Stimulated activated CD8-positive, alpha-beta memory T cell treated with anti-CD3 and anti-CD28 coated beads, Interleukin-4, amount 100 ng/mL, for 1 hour (primary cell): ENCODE measurements around the gene KIZ.
"Not testable (repeated sequence)": the region's sequence is repeated elsewhere in the genome, so short reads cannot be mapped to it uniquely, and the experiment has no call there.

Source experiments
- DNase-seq, 2 donors: peaks; one replicate each; pipeline ENCODE4 v3.0.0-alpha.2; 2020; ENCODE audit warnings: low read depth in 2 of 2, low spot score in 1 of 2

Gene KIZ

DNA sequence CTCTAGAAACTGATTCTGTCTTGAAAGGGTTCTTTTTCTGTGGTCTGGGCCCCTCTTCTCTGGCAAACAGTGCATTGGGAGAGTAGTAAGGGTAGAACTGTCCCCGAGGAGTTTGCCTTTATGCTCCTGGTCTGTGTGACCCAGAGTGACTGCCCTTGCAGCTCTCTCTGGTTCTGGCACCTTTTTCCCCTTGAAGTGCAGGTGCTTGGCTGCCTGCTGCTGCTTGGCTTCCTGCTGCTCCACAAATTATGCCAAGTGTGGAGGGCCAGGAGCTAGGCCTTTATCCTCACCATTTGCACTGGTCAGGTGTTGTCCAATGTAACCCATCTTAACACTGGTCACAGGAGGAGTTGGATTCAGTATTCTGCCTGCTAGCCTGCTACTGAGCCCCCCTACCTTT lies 11.2 kb downstream of the KIZ start:
- DNase-seq, result no peak

- DNase-seq, result no peak
Measured at GRCh38 chr20:21139881-21140566, 14.1 kb downstream of the KIZ start.

DNA sequence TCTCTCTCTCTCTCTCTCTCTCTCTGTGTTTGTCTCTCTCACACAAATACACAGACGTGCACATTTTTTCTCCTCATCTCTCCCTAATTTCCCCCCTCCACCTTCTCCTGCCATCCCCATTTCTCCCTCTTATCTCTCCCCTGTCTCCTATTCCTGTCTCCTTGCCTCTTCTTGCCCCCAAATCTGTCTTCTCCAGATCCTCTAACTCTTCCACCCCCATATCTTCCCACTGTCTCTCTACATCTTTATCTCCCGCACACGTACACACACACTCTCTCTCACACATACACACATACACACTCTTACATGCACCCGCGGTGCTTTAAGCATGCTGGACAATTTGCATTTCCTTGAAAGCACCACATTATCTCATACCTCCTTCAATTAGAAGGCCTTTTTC lies 15.9 kb downstream of the KIZ start:
- DNase-seq, result no peak

GRCh38 chr20:21143194-21143890 lies 17.5 kb downstream of the KIZ start:
- DNase-seq, result no peak

DNA sequence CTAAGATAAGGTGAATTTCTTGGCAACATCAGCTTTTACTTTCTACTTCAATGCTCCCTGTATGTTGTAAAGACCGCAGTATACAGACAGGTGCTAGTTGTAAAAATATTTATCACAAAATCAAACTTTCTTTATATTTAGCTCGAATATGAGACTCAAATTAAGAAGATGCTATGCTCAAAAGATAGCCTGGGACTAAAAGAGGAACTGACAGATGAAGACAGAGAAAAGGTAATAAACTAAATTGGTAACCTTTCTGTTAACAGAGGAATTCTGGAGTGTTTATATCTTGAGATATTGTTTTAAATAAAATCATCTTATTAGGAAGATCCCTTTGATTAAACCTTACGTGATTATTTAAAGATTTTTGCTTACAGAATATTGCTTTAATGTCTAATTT lies 19.5 kb downstream of the KIZ start:
- DNase-seq, result no peak

DNA sequence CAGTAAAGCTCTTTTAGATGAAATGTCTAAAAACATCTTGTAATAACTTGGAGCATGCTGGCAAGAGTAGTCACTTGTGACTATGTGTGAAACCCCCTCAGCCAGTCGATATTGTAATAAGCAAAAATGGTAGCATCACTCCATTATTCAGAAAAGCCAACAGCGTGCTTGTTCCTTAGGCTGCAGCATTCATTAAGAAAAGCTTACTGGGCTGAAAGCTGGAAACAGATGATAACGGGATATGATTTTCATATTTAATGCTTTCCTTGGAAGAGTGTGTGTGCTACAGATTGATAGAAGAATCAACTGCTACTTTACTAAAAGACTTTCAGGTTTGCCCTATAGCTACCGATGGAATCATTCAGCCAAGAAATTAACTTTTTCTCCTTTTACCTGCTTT lies 20.3 kb downstream of the KIZ start:
- DNase-seq, result no peak

- no peak for DNase-seq
Measured at GRCh38 chr20:21147593-21147992, 21.7 kb downstream of the KIZ start.

GRCh38 chr20:21149344-21149743 lies 23.5 kb downstream of the KIZ start:
- no peak for DNase-seq

DNA sequence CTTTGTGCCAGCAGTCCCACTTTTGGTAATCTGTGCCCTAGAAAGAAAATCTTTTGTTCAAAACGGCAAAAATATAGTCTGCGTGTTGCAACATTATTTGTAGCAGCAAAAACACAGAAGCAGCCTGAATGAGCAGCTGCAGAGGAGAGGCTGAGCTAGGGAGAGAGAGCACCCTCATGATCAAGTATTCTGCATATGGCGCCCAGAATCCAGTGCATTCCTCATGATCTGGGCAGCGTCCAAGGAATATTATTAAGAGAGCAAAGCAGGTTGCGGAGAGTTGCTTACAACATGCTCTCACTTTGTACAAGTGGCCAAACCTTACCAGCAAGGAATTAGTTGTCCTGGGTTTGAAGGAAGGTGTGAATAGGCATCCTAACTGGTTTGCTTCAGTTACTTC lies 25.9 kb downstream of the KIZ start:
- no peak for DNase-seq

DNA sequence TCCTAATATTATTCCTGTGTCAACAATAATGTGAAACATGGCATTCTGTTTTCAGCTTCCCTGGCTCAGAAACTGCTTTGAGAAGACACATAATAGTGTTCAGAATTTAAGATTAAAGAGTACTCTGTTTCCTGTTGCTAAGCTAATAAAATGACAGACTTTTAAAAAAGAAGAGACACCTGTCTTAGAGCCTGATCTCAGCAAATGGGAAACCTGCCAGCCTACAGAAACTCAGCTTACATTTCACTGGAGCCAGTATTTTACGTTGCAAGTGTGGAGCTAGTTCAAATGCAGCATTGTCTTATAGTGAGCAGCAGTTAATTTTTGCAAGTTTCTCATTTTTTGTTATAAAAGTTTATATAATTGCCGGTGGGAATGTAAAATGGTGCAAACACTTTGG lies 28.8 kb downstream of the KIZ start:
- DNase-seq, result no peak

DNA sequence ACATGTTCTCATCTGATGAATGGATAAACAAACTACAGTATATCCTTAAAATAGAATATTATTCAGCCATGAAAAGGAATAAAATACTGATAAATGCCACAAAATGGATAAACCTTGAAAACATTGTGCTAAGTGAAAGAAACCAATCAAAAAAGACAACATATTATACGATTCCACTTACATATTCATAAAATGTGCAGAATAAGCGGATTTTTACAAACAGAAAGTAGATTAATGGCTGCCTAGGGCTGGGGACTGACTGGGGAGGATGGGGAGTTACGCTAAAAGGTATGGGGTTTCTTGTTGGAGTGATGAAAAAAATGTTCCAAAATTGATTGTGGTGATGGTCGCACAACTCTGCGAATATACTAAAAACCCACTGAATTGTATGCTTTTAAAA lies 29.4 kb downstream of the KIZ start:
- no peak for DNase-seq

GRCh38 chr20:21156266-21156665 lies 30.4 kb downstream of the KIZ start:
- DNase-seq, result no peak

DNA sequence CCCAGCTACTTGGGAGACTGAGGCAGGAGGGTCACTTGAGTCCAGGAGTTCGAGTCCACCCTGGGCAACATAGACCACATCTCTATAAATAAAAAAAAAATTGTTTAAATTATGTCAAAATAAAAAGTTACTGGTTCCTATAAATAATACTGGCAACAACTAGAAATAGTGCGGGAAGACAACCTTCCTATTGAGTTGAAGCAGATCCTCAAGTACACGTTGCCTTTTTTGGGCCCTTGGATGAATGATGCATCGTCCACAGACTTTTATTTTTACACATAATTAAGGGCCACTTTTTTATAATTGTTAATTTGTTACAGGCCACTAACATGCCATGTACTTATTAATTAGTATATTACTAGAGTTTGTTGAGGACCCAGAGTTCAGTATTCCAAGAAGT lies 31.1 kb downstream of the KIZ start:
- no peak for DNase-seq

- no peak for DNase-seq
Measured at GRCh38 chr20:21159658-21160380, 33.9 kb downstream of the KIZ start.

- DNase-seq, result no peak
Measured at GRCh38 chr20:21161926-21162325, 36.0 kb downstream of the KIZ start.

- no peak for DNase-seq
Measured at GRCh38 chr20:21162631-21163030, 36.7 kb downstream of the KIZ start.

DNA sequence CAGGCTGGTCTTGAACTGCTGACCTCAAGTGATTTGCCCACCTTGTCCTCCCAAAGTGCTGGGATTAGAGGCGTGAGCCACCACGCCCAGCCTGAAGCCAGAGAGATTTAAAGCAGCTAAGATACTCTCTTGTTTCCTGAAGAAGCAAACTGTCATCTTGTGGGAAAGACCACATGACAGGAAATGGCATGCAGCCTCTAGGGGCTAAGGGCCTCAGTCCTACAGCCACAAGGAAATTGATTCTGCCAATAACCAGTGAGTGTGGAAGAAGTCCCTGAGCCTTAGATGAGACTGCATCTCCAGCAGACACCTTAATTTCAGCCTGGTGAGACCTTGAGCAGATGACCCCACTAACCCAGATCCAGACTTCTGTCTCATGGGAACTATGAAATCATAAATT lies 40.9 kb downstream of the KIZ start:
- no peak for DNase-seq

DNA sequence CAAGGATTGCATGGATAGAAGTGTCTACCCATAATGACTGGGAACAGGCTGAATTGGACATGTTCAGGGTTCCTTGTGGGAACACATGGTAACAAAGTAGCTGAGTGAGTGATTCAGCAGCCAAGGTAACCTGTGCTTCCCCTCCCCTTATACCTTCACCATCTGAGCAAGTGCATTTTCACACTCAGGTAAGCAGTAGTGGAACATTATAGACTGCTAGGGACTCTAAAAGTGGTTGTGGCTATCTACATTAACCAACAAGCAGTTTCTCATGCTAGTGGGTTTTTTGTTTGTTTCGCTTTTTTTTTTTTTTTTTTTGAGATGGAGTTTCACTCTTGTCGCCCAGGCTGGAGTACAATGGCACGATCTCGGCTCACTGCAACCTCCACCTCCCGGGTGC lies 41.4 kb downstream of the KIZ start:
- no peak for DNase-seq

DNA sequence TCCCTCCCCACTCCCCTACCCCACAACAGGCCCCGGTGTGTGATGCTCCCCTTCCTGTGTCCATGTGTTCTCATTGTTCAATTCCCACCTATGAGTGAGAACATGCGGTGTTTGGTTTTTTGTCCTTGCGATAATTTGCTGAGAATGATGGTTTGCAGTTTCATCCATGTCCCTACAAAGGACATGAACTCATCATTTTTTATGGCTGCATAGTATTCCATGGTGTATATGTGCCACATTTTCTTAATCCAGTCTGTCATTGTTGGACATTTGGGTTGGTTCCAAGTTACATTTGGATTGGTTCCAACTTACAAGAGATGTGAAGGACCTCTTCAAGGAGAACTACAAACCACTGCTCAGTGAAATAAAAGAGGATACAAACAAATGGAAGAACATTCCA lies 42.2 kb downstream of the KIZ start:
- not testable (repeated sequence) for DNase-seq

GRCh38 chr20:21172626-21173025 lies 46.7 kb downstream of the KIZ start:
- DNase-seq, result no peak

GRCh38 chr20:21173485-21173884 lies 47.6 kb downstream of the KIZ start:
- no peak for DNase-seq

DNA sequence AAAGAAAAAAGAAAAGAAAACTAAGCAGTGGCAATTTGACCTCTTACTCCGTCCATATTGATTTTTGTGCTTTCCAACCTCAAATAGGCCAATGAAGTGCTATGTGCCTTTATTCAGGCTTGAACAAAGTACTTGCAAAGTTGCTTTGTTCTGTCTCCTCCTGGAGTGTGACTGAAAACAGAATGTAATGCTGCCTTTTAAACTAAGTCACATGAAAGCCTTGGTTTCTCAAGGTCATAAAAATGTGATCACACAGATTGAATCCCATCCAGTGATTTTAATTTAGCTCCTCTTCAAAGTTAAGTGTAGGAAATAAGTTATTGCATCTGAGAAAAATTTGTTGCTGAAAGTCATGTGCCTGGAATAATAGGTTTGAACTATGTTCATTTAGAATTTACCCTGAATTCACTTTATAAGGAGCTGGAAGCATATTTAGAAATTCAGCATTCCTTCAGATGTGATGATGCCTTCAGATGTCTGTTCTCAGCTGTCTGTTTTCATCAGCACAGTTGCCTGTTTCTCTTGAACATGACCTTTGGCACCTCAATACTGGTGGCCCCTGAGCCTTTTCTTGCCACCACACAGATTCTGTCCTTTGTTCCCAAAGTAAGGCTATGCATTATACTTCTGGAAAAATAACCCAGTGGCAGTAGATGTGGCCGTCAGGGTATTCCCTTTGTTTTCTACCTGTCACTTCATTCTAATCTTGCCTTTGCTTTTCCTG lies 48.8 kb downstream of the KIZ start:
- no peak for DNase-seq
